Cardiac muscle cell (in vitro differentiated cells and primary cell): ENCODE data around the gene TMEM185B. TPM values are rescaled to one million over a fixed set of nuclear protein-coding genes. Genes with fewer than 3 reads are reported as not detected.

Source experiments
- DNase-seq, 2 donors: peaks; one replicate each; pipeline versions ENCODE4 v3.0.0 to v3.0.0-alpha.2; 2010 to 2017; ENCODE audit warnings: low read depth in 1 of 2, low spot score in 1 of 2
- H3K27ac ChIP-seq: fragments of 200-600 bp; sonication (generic); 2 replicates; pipeline ENCODE4 v1.5.1; 2016
- H3K27me3 ChIP-seq: fragments of 200-600 bp; sonication (generic); 2 replicates; pipeline ENCODE4 v1.6.0; 2016; ENCODE audit warnings: control low read depth
- H3K36me3 ChIP-seq: fragments of 200-600 bp; sonication (generic); 2 replicates; pipeline ENCODE4 v1.5.1; 2016; ENCODE audit warnings: control low read depth
- H3K4me1 ChIP-seq: fragments of 200-600 bp; sonication (generic); 2 replicates; pipeline ENCODE4 v1.8.1; 2017; ENCODE audit warnings: low read depth, mild to moderate bottlenecking, mixed run types
- H3K4me3 ChIP-seq: fragments of 200-600 bp; sonication (generic); 2 replicates; pipeline ENCODE4 v1.5.1; 2016; ENCODE audit warnings: mild to moderate bottlenecking
- H3K9me3 ChIP-seq: fragments of 200-600 bp; sonication (generic); 2 replicates; pipeline ENCODE4 v1.5.1; 2017; ENCODE audit warnings: low read depth, mild to moderate bottlenecking, control low read depth
- polyA plus RNA-seq: library from polyadenylated mRNA; unstranded; fragments of >200 nt; fragmentation: Nextera tagmentation; extraction: Ambion mirVana; gene quantifications from 2 replicates; pipeline ENCODE4 v1.2.1, GENCODE V29; 2016
- total RNA-seq: library from RNA; depleted of rRNA; stranded (reverse); fragments of >200 nt; gene quantifications from 2 replicates; pipeline ENCODE4 v1.2.3, GENCODE V29; 2016
- TF ChIP-seq, protein P1 (sequence below): IDR thresholded peaks from 2 replicates; pipeline ENCODE4 v1.5.1; 2012; ENCODE audit warnings: low read depth, mild to moderate bottlenecking, low read length

TMEM185B gene
- total and polyA plus RNA-seq, 2 experiments from 2014 or later: 21.3 to 43.4 TPM

DNA sequence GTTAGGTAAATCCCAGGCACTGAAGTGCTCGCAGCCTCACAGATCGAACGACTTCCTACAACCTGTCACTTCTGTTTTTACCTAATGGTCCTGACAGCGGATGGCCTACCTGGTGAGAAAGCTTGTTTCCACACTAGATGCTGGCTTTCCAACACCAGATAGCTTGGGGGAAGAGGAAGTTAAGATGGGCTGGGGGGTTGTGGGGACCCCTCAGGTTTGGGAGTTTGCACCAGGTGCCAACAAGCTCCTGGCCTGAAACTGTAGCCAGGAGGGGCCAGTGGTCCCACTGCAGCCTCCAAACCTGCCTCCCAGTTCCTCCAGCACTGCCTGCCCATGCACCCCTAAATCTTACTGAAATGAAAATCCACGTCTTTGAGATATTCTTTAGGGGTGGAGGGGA is 3.9 kb downstream of the TMEM185B start:
- Histone ChIP-seq H3K4me3 (no peak overlapping the region), H3K27ac (no peak overlapping the region), H3K36me3 (no peaks in the 10 kb centered on the region), H3K9me3 (no peaks in the 10 kb centered on the region), H3K27me3 (no peaks in the 10 kb centered on the region), H3K4me1 (peaks cover 10% of the 10 kb centered on the region)
- no peak for DNase-seq
- TF ChIP-seq, protein P1, sequence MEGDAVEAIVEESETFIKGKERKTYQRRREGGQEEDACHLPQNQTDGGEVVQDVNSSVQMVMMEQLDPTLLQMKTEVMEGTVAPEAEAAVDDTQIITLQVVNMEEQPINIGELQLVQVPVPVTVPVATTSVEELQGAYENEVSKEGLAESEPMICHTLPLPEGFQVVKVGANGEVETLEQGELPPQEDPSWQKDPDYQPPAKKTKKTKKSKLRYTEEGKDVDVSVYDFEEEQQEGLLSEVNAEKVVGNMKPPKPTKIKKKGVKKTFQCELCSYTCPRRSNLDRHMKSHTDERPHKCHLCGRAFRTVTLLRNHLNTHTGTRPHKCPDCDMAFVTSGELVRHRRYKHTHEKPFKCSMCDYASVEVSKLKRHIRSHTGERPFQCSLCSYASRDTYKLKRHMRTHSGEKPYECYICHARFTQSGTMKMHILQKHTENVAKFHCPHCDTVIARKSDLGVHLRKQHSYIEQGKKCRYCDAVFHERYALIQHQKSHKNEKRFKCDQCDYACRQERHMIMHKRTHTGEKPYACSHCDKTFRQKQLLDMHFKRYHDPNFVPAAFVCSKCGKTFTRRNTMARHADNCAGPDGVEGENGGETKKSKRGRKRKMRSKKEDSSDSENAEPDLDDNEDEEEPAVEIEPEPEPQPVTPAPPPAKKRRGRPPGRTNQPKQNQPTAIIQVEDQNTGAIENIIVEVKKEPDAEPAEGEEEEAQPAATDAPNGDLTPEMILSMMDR: no peak

DNA sequence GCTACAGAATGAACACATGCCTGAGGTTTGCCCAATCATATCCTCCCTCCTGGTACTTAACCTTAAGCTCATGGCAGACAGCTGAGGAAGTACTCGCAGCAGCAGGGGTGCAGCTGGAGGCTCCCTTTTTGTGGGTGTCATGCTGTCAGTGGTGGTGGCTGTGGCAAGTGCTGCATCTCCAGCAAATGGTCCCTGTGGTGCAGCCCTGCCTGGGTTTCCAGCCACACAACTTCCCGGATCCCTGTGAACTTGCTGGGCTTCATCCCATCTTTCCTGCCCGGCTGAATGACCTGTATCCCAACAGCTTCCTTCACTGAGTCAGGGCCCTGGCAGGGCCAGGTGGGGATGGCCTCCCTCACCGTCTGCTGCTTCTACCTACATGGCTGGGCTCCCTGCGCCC is 5.0 kb downstream of the TMEM185B start:
- Histone ChIP-seq H3K36me3 (no peaks in the 10 kb centered on the region), H3K9me3 (no peaks in the 10 kb centered on the region), H3K27ac (no peak overlapping the region), H3K4me1 (peaks cover 10% of the 10 kb centered on the region), H3K27me3 (no peaks in the 10 kb centered on the region), H3K4me3 (no peak overlapping the region)
- TF ChIP-seq, protein P1: no peak
- DNase-seq: no peak

DNA sequence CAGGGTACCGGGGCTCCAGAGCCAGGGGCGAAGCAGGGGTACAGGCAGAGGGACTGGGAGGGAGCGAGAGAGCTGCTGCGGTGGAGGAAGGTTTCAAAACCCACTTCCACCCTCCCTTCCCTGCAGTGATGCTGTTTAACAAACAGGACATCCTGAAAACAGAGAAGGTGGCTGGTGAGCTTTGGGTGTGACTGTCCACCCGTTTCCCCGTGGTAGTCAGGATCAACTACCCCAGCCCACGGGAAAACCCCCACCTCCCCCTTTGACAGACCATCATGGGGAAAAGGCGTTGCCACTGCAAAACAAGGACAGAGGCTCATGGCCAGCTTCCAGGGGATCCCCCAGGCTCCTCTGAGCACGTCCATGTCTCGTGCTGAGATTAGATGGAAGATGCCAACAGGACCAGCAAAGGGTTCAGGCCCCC is 12.9 kb downstream of the TMEM185B start:
- Histone ChIP-seq H3K27me3 (no peaks in the 10 kb centered on the region), H3K4me1 (no peaks in the 10 kb centered on the region), H3K27ac (no peak overlapping the region), H3K9me3 (no peaks in the 10 kb centered on the region), H3K4me3 (no peak overlapping the region), H3K36me3 (no peaks in the 10 kb centered on the region)
- TF ChIP-seq, protein P1: no peak
- DNase-seq: no peak

DNA sequence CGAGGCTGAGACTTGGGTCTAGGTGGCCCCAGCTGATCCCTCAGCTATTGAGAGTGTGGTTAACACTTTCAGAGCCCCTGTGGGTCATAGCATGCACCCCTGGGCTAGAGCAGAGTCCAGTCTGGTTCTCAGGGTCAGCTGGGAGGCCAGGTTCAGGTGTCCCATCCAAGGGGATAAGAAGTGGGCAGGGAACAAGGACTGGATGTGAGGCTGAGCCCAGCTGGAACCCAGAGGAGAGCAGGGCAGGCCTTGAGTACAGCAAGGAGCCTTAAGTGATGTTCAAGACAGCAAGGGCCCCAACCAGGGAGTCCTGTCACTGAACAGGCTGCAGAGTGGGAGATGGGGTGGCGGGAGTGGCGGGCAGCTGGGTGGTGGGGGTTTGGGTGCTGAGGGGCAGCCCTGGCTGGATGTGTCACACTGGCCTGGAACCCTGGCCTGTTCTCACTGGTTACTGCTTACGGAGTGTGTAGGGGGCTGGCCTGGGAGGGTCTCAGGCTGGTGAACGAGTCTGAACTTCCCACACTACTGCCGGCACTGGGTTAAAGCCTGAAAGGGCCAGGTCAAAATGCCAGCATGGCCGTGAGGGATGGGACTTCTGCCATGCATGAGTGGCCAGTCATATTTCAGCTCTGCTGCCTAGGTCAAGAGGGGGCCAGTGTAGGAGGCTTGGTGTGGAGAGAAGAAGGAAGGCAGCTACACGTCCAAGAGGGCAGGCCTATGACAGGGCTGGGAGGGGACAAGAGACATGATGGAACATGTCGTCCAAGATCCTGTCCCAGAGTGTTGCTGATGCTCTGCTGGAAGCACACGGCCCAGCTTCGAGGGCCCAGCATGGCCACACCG is 13.6 kb downstream of the TMEM185B start:
- Histone ChIP-seq H3K36me3 (no peaks in the 10 kb centered on the region), H3K4me1 (no peaks in the 10 kb centered on the region), H3K27ac (no peak overlapping the region), H3K27me3 (no peaks in the 10 kb centered on the region), H3K4me3 (no peak overlapping the region), H3K9me3 (no peaks in the 10 kb centered on the region)
- DNase-seq: no peak
- TF ChIP-seq, protein P1: no peak

DNA sequence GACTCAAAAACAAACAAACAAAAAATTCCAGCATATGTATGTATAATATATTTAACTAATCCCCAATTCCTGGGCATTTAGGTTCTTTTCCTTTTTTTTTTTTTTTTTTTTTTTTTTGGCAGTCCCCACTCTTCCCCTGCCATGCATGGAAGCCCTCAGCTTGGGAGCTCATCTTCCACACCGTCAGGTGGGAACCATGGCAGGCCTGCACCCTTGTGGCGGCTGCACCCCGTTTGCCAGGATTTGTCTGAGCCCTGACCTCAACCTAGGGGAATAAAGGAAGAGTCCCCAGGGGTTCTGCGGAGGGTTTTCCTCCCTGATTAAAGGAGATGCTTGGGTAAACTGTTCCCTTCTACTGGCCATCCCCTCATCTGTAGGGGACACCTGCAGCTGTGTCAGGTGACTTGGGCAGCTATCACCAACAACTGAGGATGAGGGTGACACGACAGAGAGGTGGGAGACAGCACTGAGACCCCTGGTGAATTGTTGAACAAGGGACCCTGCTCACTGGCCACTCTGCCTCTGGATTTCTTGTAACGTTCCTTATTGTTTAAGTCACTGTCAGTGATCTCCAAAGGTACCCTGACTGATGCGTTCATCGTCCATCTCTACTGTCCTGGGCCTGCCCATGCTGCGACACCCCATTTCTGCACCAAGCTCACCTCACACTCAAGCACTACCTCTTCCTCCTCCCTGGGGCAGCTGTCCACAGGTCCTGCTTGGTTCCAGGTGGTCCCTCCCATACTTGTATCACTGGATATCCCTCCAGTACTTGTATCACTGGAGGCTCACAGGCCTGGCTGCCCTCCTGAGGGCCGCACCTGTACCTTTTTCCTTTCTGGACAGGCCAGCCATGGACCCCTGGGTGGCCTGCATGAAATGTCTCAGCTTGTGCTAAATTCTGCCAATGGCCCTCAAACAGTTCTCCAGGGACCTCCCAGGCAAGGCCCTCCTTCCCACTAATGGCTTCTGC is 14.5 kb downstream of the TMEM185B start:
- Histone ChIP-seq H3K9me3 (no peaks in the 10 kb centered on the region), H3K27me3 (no peaks in the 10 kb centered on the region), H3K4me3 (no peak overlapping the region), H3K36me3 (no peaks in the 10 kb centered on the region), H3K4me1 (no peaks in the 10 kb centered on the region), H3K27ac (no peak overlapping the region)
- TF ChIP-seq, protein P1: no peak
- no peak for DNase-seq
